Lower leg skin (tissue), 4 donors: ENCODE data around the gene MTUS2. TPM values are rescaled to one million over a fixed set of nuclear protein-coding genes. Genes with fewer than 3 reads are reported as not detected.

Experiments used
- DNase-seq, 2 donors: peaks; one replicate each; pipeline ENCODE4 v3.0.0-alpha.2; 2019; ENCODE audit warnings: low spot score in 2 of 2
- H3K4me3 ChIP-seq: fragments of 200-600 bp; sonication (generic); 2 replicates; pipeline ENCODE4 v1.5.1; 2017; ENCODE audit warnings: mild to moderate bottlenecking, low read depth; ENCODE audit not compliant: poor library complexity, severe bottlenecking
- POLR2A ChIP-seq, 2 donors: fragments of 450-650 bp; IDR thresholded peaks; one replicate each; pipeline ENCODE4 v1.6.1; 2016 to 2017; ENCODE audit warnings: antibody characterized with exemption in 2 of 2, mild to moderate bottlenecking in 1 of 2, moderate library complexity in 1 of 2
- WGBS, 2 donors: methylation state at CpG; one replicate each; pipeline ENCODE4 v1.1.5; 2018; 5-methylcytosine and 5-hydroxymethylcytosine counted together
- intact Hi-C: fragments of 100-400 bp; cut with DNase I; formaldehyde crosslinking; loops from one replicate; pipeline ENCODE4 v1.15.0; 2023; ENCODE audit warnings: low total_unique reads
- total RNA-seq, 4 donors: library from RNA; depleted of rRNA; stranded (reverse); fragments of >200 nt; gene quantifications; one replicate each; pipeline ENCODE4 v1.1.0, GENCODE V29; 2016
- TF ChIP-seq, protein P1 (sequence below), 3 donors: fragments of 450-650 bp; IDR thresholded peaks; one replicate each; pipeline ENCODE4 v1.5.1; 2016; ENCODE audit warnings: antibody characterized with exemption in 3 of 3, mild to moderate bottlenecking in 3 of 3, moderate library complexity in 2 of 3

The MTUS2 gene
- total RNA-seq, 4 donors from 2014 or later, result 0.13 to 1.9 TPM; not detected in 2

DNA sequence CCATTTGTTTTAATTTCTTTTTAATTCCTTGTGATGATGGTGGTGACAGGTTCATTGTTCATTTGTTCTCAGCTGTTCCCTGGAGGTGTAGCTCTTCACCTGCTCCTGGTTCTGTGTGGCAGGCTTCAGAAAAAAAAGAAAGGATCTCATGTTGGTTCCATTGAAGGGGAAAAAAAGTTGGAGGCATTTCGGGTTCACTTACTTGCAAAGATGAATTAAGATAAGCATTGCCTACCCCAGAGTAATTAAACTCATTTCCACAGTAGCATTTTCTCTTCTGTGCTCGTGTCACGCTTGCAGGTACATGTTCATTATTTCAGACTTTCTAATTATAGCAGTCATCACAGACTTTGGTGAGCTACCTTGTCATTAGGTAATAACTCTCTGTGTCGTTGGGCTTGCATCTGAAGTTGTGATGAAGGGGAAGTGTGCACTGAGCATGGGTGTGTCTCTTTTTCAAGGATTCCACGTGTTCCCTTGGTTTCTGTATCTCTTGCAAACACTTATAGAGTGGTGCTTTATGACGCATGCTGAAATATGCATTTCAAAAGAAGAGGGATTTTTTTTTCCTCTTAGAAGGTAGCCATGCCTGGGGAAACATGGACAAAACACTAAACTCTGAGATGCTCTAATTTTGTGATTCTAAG lies 69.1 kb downstream of the MTUS2 start:
- no peak overlapping the region for H3K4me3 ChIP-seq
- DNase-seq, result no peak
- TF ChIP-seq, protein P1, sequence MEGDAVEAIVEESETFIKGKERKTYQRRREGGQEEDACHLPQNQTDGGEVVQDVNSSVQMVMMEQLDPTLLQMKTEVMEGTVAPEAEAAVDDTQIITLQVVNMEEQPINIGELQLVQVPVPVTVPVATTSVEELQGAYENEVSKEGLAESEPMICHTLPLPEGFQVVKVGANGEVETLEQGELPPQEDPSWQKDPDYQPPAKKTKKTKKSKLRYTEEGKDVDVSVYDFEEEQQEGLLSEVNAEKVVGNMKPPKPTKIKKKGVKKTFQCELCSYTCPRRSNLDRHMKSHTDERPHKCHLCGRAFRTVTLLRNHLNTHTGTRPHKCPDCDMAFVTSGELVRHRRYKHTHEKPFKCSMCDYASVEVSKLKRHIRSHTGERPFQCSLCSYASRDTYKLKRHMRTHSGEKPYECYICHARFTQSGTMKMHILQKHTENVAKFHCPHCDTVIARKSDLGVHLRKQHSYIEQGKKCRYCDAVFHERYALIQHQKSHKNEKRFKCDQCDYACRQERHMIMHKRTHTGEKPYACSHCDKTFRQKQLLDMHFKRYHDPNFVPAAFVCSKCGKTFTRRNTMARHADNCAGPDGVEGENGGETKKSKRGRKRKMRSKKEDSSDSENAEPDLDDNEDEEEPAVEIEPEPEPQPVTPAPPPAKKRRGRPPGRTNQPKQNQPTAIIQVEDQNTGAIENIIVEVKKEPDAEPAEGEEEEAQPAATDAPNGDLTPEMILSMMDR (IDR thresholded peaks at IDR 0.05), result no peak
- TF ChIP-seq POLR2A (IDR thresholded peaks at IDR 0.05), result no peak
- intact Hi-C loops, result no loop called here
- 37 to 47% methylated on average over 6 of the region's 6 CpGs for WGBS, 2 donors

DNA sequence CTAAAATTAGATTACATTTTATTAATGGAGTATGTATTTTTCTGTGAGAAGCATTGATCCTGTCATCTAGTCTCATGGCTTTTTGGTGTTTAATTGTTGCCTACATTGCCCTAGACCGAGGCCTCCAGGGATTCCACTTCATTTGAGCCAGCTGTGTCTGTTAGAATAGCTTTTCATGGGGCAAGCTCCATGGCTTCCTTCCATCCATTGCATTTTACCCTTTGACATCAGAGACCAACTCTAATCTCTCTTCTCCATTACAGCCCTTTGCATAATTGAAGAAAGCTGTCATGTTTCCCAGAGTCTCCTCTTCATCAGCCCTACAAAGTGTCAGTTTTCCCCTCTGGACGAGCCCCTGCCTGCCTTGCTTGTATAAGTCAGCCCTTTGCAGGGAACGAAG lies 70.6 kb downstream of the MTUS2 start:
- no peak for DNase-seq
- H3K4me3 ChIP-seq, result no peak overlapping the region
- TF ChIP-seq, protein P1 (IDR thresholded peaks at IDR 0.05), result no peak
- TF ChIP-seq POLR2A (IDR thresholded peaks at IDR 0.05), result no peak
- intact Hi-C loops, result no loop called here
- 24 to 30% methylated on average over 3 of the region's 3 CpGs for WGBS, 2 donors

DNA sequence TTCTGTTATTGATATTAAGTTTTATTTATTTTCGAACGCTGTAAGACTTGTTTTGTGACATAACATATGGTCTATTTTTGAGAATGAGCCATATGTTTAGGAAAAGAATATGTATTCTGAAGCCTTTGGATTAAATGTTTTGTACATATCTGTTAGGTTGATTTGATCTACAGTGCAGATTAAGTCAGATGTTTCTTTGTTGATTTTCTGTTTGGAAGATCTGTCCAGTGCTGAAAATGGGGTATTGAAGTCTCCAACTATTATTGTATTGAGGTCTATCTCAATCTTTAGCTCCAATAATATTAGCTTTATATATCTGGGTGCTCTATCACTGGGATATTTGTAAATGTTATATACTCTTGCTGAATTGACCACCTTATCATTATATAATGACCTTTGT lies 97.9 kb downstream of the MTUS2 start:
- whole genome bisulfite sequencing, 2 donors, result 88 to 95% methylated on average over 2 of the region's 2 CpGs
- no peak overlapping the region for H3K4me3 ChIP-seq
- intact Hi-C loops, result no loop called here

DNA sequence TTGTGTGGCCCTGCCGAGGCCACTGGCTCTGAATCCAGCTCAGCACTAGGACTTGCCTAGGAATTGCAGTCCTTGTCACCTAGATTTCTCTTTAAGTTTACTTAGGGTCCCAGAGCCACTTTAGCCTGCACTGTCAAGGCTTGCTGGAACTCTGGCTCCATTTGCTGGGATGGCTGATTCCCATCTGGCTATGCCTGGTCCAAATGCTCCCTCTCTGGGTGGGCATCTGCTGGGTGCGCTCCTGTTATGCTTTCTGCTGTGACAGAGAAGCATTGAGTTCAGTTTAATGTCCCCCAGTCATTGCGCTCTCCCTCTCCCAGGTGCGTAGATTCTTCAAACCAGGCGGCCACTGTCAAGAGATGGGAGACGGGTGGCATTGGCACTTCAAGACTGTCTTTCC lies 102.2 kb downstream of the MTUS2 start:
- 62 to 65% methylated on average over 6 of the region's 6 CpGs for WGBS, 2 donors
- H3K4me3 ChIP-seq, result no peak overlapping the region
- TF ChIP-seq, protein P1 (IDR thresholded peaks at IDR 0.05), result no peak
- TF ChIP-seq POLR2A (IDR thresholded peaks at IDR 0.05), result no peak
- intact Hi-C loops, result no loop called here
- no peak for DNase-seq

More for the DNA sequence above, 97.9 kb downstream of the MTUS2 start:
- TF ChIP-seq POLR2A (IDR thresholded peaks at IDR 0.05), result no peak
- TF ChIP-seq, protein P1 (IDR thresholded peaks at IDR 0.05), result no peak
- no peak for DNase-seq

DNA sequence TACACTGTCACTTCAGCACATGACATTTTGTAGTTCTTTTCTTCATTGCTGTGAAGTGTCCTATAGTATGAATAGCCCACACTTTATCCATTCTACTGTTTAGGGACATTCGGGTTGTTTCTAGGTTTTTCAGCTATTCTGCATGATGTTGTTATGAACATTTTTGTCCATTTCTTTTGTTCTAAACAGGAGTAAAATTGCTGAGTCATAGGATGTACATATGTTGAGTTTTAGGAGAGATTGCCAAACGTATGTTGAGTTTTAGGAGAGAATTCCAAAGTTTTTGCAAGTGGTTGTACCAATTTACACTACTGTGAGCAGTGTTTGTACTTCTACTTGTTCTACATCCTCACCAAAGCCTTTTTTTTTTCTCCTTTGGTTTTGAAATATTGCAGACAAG lies 115.0 kb downstream of the MTUS2 start:
- TF ChIP-seq, protein P1 (IDR thresholded peaks at IDR 0.05), result no peak
- TF ChIP-seq POLR2A (IDR thresholded peaks at IDR 0.05), result no peak
- no peak for DNase-seq
- H3K4me3 ChIP-seq, result no peak overlapping the region
- intact Hi-C loops, result no loop called here
- WGBS, 2 donors, result 69 to 72% methylated on average over 2 of the region's 2 CpGs

DNA sequence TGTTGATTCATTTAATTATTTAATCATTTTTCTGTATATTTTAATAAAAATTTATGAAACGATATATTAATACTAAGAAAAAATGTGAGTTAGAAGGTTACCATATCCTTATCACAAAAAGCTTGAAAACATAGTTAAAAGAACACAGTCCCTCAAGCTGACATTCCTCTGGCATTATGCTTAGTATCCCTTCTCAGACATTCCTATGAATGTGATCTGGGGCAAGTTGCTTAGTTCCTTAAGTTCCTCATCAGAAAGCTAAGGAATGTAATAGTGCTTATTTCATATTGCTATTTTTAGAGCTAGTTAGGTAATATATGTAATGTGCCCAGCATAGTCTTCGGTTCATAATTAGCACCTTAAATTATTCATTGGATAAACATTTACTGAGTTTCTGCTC lies 122.8 kb downstream of the MTUS2 start:
- intact Hi-C loops, result no loop called here
- no peak overlapping the region for H3K4me3 ChIP-seq
- no peak for DNase-seq
- no peak for TF ChIP-seq POLR2A (IDR thresholded peaks at IDR 0.05)
- TF ChIP-seq, protein P1 (IDR thresholded peaks at IDR 0.05), result no peak
- 75 to 87% methylated on average over 2 of the region's 2 CpGs for WGBS, 2 donors
